NCI-H2196 treated with DMSO at 0.1 percent for 48 hours (cell line): Measurements from ENCODE around the gene BICRA.
A peak's percentile ranks its signal among the peaks of the same experiment; 100 is the strongest.
"Not testable (repeated sequence)": the region's sequence is repeated elsewhere in the genome, so short reads cannot be mapped to it uniquely, and the experiment has no call there.

Source experiments
- DNase-seq: peaks from one replicate; lab custom pipeline; 2025; ENCODE audit not compliant: unreplicated experiment; lab: John Stamatoyannopoulos, UW

Gene BICRA

DNA sequence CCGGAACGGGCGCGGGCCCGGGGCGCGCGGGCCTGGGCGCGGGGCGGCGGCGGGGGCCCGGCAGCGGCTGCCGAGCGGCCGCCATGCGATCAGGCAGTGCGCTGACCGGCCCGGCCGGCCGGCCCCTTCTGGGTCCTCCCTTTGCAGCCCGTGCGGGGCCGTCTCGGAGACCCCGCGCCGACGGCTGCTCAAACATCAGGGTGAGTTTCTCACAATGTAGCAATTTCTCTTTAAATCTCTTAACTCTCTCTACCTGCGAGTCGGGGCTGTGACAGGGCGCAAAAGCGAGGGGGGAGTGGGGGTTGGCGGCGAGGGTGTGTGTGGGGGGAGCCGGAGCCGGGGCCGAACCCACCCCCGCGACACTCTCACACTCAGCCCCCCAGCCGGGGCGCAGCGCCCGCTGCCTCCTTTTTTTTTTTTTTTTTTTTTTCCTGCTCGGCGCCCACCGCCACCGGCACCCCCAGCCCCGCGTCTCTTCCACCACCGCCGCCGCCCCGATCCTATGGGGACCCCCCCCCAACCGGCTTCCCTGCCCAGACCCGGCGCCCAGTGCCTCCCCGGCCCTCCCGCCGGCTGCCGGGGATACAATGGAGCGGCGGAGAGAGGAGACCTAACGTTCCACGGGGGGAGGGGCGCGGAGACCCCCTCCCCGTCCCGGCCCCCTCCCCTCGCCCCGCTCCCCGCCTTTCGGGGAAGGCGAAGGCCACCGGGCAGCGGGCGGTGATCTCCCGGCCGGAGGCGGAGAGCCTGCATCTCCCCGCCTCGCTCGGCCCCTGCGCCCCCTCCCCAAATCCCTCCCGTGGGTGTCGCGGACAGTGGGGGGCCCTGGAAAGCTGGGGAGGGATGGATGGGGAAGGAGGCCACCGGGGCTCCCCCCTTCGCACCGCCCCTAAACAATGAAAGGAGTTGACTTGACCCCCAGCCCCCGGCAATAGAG, at the start of gene BICRA:
TSS of gene BICRA (plus strand) at position 166 of the 937 bp plus-strand sequence. CDS start 64,441 bp downstream, outside the sequence.
- peak; percentile 75 for DNase-seq

DNA sequence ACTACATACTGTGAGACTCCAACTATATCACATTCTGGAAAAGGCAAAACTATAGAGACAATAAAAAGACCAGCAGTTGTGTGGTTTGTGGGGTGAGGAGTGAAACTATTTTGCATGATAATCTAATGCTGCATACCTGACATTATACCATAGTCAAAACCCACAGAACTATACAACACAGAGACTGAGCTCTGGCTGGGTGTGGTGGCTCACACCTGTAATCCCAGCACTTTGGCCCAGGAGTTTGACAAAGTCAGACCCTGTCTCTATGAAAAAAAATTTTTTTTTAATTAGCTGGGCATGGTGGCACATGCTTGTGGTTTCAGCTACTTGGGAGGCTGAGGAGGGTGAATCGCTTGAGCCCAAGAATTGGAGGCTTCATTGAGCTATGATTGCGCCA, 47.9 kb upstream of the BICRA start:
- DNase-seq: no peak

DNA sequence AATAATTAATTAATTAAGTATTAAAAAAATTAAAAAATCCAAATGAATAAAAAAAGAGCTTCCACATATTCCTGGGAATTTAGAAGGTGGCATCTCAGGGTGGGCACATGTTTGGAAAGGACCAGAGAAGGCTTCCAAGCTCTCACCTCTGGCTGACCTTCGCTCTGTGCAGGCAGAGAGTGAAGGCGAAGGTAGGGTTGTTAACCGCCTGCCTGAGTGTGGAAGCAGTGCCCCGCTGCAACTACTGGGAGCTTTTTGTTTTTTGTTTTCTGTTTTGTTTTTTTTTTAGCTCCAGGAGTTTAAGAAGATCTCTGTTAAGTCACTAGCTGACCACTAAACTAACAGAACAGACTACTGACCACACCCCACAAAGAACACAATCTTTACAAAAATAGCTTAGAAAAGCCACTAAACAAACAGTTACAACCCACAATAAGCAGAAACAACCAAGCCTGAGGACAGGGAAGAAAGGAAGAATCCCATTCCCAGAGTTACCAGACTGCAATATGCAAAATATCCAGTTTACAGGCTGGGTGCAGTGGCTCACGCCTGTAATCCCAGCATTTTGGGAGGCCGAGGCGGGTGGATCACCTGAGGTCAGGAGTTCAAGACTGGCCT, 47.4 kb upstream of the BICRA start:
- no peak for DNase-seq

DNA sequence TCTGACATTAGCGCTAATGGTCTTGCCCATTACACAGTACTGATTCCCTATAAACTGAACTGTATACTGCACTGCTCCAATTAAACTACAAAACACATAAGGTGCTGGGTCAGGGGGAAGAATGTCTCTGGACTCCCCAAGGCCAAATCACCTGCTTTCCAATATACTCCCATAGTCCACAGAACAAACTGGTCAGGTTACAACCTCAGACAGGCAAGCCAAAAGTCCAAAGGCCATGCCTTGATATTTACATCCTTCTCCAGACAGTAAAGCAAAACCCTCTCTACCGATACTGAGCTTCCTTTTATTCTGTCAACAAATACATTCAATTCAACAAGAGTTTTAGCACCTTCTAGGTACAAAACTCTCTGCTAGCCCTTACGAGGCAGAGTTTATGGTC, 44.9 kb upstream of the BICRA start:
- DNase-seq: no peak

DNA sequence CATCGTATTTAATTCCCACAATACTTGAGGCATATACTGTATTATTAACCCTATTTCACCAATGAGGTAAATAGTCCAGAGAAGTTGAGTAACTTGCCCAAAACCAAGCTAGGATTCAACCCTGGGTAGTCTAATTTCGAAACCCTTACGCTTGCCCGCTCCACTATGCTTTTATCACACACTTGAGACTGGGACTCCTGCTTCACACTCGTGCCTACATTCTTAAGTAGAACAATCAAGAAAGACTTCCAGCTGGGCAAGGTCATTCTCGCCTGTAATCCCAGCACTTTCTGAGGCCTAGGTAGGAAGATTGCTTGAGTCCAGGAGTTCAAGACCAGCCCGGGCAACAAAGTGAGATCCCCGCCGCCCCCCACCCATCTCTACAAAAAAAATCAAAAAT, 39.6 kb upstream of the BICRA start:
- no peak for DNase-seq

DNA sequence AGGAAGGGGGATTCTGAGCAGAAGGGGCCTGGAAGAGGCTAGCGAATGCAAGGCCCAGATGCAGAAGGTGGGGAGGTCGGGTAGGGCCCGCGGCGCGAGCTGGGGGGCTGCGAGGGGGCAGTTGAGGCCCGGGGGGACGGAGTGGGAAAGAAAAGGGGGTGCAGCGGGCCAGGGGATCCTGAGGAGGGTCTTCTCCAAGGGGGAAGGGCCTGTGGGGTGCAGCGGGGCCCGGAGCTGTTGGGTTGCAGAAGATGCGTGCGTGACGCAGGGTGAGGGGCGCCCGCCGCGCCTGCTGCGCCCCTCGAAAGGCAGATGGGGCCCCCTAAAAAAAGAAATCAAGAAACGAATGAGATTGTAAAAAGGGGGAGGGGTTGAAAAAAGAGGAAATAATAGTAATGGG, 36.3 kb upstream of the BICRA start:
- DNase-seq: no peak

DNA sequence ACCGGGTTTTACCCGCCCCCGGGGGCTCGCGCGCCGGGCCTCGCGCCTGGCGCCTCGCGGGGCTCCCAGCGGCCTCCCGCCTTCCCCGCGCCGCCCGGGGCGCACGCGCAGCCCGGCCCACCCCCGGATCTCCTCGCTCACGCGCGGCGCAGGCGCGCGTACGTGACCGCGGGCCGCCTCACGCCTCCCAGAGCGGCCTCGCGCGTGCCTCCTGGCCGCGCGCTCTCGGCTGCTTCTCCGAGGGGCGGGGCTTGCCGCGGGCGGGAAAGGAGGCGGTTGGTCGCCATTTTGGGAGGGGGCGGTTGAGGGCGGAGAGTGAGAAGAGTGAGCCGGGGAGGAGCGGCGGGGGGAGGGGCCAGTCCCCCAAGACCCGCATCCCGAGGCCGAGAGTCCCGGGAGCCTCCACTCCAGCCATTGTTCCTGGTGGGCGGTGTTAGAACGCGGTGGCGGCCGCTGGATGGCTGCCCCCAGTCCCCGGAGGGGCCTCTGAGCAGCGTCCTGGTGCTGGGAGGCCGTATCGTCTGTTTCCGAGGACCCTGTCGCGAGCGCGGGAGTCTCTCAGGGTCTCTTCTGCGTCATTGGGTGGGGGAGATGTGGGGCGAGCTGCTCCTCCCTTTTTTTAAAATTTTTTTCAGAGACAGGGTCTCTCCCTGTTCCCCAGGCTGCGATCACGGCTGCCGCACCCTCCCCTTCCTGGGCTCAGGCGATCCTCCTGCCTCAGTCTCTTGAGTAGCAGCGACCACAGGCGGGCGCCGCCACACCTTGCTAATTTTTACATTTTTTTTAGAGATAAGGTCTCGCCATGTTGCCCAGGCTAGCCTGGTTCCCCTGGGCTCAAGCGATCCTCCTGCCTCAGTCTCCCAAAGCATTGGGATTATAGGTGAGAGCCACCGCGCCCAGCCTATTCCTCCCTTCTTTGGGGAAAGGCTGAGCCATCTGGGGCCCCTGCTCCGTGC, 35.6 kb upstream of the BICRA start, which contains the start of gene ZNF541:
TSS of gene ZNF541 (minus strand) at position 78 of the 956 bp plus-strand sequence. CDS start 17,292 bp downstream, outside the sequence.
- no peak for DNase-seq

DNA sequence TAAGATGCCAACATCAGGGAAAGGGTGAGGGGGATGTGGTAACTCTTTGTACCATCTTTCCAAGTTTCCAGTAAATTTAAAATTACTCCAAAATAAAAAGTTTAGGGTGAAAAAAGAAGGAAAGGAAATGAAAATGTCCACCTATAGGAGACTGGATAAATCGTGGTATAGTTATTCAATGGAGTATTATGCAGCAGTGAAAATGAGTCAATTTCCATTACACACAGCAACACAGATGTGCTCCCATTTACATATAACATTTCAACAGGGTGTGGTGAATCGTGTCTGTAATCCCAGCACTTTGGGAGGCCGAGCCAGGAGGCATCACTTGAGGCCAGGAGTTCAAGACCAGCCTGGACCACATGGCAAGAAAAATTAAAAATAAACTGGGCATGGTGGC, 28.5 kb upstream of the BICRA start:
- DNase-seq: no peak

DNA sequence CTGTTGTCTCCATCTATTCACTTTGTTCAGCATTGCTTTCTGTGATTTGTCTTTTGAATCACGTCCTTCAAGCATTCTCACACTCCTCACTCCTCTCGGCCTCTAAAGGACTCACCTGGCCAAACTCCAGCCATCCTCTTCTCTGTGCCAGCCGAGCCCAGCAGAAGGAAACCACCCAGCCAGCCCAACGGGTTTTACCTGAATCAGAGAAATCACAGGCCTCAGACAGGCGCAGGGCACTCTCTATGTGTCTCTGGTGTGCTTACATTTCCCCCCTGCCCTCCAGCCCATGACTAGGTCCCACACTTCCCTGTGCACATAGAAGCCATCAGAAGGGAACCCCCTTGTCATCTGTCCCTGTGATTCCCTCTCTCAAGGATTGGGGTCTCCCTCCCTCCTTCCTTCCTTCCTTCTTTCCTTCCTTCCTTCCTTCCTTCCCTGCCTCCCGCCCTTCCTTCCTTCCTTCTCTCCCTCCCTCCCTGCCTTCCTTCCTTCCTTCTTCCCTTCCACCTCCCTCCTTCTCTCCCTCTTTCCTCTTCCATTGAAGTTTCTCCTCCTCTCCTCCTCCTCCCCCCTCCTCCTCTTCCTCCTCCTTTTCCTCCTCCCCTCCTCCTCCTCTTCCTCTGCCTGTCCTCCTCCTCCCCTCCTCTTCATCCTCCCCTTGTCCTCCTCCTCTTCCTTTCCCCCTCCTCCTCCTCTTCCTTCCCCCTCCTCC, 27.2 kb upstream of the BICRA start:
- no peak for DNase-seq

DNA sequence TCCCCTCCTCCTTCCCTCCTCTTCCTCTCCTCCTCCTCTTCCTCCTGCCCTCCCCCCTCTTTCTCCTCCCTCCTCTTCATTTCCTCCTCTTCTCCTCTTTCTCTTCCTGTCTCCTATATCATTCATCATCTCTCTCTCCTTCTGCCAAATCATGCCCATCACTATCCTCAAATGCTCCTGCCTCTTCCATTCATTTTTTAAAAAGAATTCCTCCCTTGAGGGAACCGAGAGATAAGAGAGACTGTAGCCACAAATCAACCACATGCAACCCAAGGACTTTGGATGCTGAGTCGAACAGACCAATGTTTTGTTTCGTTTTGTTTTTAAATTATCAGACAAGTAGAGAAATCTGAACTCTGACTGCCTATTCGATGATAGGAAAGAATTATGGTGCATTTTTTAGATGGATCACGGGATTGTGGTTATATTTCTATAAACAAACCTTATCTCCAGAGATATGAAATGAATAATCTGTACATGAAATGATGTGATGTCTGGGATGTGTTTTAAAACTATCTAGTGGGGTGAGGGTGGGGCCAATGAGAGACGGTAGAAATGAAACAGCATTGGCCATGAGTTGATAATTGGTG, 26.5 kb upstream of the BICRA start:
- no peak for DNase-seq

DNA sequence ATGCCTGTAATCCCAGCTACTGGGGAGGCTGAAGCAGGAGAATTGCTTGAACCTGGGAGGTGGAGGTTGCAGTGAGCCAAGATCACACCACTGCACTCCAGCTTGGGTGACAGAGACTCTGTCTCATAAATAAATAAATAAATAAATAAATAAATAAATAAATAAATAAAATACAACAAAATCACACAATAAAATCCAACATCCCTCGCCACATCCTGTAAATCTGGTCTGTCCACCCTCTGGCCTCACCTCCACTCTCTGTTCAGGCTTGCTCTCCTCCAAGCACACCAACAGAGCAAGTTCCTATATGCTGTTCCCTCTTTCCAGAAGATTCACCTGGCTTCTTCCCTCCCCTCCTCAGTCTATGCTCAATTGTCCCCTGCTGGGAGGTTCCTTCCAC, 25.8 kb upstream of the BICRA start:
- not testable (repeated sequence) for DNase-seq

DNA sequence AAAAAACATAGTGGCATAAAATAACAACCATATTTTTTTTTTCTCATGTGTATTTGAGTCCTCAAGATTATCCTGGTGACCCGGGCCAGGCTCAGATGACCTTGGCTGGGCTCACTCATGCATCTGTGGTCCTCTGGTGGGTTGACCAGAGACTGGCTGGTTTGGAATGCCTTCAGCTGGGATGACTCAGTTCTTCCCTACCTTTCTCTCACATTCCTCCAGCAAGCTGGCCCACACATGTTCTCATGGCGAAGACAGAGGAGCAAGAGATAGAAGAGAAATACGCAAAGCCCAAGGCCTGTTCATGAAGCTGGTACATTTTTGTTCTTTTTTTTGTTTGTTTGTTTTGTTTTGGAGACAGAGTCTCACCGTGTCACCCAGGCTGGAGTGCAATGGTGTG, 21.6 kb upstream of the BICRA start:
- DNase-seq: no peak

DNA sequence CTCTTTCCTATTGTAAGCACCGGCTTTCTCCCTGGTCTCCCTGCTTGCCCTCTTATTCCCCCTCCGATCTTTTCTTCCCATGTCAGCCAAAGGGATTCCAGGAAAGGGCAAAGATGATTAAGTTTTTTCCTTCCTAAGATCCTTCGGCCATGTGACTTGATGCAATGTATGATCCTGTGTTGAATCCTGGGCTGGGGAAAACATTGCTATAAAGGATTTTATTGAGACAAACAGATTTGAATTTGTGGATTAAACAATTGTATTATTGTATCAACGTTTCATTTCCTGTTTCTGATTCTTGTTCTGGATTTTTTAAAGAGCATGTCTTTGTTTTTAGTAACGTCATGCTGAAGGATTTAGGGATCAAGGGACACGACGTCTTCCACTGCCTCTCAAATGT, 19.1 kb upstream of the BICRA start:
- DNase-seq: no peak

DNA sequence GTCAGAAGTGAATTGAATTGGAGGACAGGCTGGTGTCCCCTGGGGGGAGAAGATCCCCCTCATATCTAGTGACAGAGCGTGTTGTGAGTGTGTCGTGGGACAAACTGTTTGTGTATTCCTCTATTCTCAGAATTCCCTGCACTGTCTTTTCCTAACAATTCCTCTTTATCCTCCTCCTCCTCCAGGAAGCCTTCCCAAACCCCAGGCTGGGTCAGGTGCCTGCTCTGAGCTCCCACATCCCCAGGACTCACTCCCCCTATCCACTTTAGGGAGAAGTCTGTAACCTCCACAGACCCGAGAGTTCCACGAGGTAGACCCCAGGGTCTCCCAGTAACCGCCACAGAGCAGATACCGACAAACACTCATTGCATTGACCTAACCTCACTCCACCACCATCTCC, 15.1 kb upstream of the BICRA start:
- DNase-seq: no peak

DNA sequence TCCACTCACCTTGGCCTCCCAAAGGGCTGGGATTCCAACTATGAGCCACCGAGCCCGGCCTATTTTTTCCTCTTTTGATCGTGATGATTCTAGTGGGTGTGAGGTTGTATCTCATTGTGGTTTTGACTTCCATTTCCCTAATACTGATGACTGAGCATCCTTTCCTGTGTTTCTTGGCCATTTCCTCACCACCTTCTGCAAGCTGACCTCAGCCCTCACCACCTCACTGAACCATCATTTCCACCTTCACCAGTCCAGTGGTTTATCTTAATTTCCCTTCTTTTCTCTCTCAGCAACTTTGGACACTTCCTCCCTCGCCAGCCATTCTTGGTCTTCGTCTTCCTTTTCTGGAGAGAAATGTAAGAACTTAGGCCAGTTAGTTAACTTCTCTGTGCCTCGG, 13.0 kb upstream of the BICRA start:
- no peak for DNase-seq

DNA sequence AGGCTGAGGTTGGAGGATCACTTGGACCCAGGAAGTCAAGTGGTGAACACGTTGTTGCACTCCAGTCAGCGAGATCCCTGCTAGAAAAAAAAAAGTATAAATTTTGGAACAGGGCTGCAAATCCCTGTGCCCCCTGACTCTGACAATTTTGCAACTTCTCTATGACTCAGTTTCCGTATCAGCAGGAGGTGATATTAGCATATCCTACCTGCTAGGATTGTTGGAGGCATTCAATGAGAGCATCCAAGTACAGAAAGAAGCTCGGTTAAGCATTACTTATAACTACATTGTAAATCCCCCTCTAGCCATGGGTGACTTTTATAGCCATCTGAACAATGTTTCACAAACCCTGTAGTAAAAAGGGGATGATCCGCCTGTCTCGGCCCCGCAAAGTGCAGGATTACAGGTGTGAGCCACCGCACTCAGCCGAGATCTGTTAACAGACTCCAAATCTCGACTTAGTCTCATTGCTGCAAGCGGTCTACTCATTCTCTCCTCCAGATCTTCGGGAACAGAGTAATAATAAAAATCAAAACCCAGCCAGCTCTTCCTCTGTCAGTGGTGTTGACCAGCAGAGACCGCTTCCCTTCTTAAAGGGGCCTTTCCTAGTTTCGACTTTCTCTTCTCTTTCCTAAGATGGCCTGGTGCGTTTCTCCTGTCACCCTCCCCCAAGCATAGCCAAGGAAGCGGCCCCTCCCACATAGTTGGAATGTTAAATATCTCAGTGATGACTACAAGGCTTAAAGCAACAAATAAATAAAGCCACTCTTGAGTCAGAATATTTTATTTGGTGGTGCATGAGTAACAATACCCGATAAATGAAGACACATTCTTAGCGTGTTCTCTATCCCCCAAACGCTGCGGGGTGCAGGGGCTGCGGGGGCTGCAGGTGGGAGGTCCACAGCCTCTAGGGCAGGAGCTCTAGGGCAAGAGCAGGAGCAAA, 10.3 kb upstream of the BICRA start:
- DNase-seq: no peak

DNA sequence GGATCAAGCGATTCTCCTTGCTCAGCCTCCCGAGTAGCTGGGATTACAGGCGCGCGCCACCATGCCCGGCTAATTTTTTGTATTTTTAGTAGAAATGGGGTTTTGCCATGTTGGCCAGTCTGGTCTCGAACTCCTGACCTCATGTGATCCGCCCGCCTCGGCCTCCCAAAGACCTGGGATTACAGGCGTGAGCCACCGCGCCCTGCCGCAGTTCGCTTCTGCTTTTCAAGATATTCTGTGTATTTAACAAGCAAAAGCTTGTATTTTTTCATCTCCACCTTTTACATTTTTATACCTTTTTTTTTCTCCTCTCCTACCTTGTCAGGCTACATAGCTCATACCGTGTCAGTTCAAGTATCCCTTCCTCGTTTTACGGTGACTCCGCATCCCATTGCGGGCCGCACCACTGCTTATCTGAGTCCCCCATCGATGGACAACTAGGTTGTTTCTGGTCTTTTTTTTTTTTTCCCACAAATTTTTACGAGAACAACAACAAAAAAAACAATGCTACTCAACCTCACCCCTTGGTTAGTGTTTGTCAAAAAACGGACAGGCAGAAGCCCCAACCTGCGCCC, 9.2 kb upstream of the BICRA start:
- DNase-seq: not testable (repeated sequence)

DNA sequence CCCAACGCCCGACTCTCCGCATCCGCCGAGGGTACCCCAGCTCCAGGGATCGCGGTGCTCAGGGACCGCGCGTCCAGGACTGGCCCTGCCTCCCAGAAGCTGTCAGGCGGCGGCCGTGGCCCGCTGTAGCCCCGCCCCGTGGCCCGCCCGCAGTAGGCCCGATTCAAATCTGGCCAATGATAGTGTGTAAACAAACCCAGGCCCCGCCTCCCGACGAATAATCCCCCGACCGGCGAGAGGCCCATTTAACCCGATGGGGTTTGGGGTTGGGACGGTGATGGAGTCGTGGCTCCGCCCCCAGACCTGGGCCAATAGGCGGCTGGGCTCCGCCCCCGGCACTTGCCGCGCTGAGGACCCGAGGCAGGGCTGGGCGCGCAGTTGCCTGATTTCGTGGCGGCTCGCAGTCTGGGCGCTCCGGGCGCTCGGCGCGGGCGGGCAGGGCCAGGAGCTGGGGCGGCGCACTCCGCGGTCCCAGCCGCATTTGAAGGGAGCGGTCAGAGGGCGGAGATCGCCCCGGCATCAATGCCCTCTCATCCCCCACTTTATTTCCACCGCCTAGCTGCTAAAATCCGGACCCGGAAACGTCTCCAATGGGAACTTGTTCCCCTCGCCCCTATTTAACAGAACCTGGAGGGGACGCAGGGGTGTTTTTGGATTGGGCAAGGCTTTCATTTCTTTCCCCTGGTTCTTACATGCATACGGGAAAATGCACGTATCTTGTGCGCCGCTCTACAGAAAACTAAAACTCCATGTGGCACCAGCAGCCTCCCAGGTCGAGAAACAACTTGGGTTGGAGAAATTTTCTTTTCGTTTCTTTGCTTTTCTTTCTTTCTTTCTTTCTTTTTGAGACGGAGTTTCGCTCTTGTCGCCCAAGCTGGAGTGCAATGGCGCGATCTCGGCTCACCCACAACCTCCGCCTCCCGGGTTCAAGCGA, 8.4 kb upstream of the BICRA start:
- DNase-seq: peak; percentile 95
